IMR-90 (cell line): Measurements from ENCODE around the gene ZMYM4. TPM values are rescaled to one million over a fixed set of nuclear protein-coding genes. Genes with fewer than 3 reads are reported as not detected.

ENCODE experiments used
- ATAC-seq: fragments of 200-7000 bp; cut with Tn5 transposase; 2 replicates; pipeline ENCODE4 v1.9.1; 2020; ENCODE audit warnings: low read depth, mild to moderate bottlenecking, moderate library complexity
- BruUV-seq: library from RNA; stranded (reverse); fragments of 400-500 nt; replicated peaks from 2 replicates; lab custom pipeline; 2021; lab: Mats Ljungman, UMichigan
- CTCF ChIA-PET: fragments of 300-600 bp; formaldehyde crosslinking; extraction: SDS; loops from one replicate; lab custom pipeline; 2021; ENCODE audit warnings: antibody characterized with exemption; lab: Yijun Ruan, JAX
- POLR2A ChIA-PET: fragments of 300-600 bp; sonication (Branson Sonifier 250); formaldehyde crosslinking; loops from one replicate; lab custom pipeline; 2022; ENCODE audit warnings: antibody characterized with exemption; ENCODE audit not compliant: unreplicated experiment; lab: Charles Lee
- DNase-seq: peaks from one replicate; pipeline ENCODE4 v3.0.0; 2013
- H2AFZ ChIP-seq: replicated peaks from 2 replicates; pipeline ENCODE3; 2013; ENCODE audit warnings: low read length, mild to moderate bottlenecking; ENCODE audit not compliant: poor library complexity
- H2AK5ac ChIP-seq: 2 replicates; pipeline ENCODE4 v1.6.1; 2013; ENCODE audit warnings: low read depth, low read length, inconsistent platforms
- H2AK9ac ChIP-seq: replicated peaks from 2 replicates; pipeline ENCODE3; 2013; ENCODE audit warnings: mild to moderate bottlenecking, low read depth, low read length, moderate library complexity; ENCODE audit not compliant: poor library complexity
- H2BK120ac ChIP-seq: 2 replicates; pipeline ENCODE4 v1.6.1; 2013; ENCODE audit warnings: low read depth, low read length, inconsistent platforms
- H2BK15ac ChIP-seq: 3 replicates; pipeline ENCODE4 v1.6.1; 2013; ENCODE audit warnings: low read depth, low read length, inconsistent platforms
- H2BK20ac ChIP-seq: 2 replicates; pipeline ENCODE4 v1.6.1; 2013; ENCODE audit warnings: low read depth, mild to moderate bottlenecking, inconsistent platforms, low read length, moderate library complexity
- H2BK5ac ChIP-seq: 2 replicates; pipeline ENCODE4 v1.6.1; 2013; ENCODE audit warnings: mild to moderate bottlenecking, low read depth, low read length, inconsistent platforms; ENCODE audit not compliant: poor library complexity, severe bottlenecking
- H3K14ac ChIP-seq: replicated peaks from 2 replicates; pipeline ENCODE4 v1.6.1; 2013; ENCODE audit warnings: low read depth, low read length, inconsistent platforms
- H3K18ac ChIP-seq: 2 replicates; pipeline ENCODE4 v1.6.1; 2013; ENCODE audit warnings: low read depth, low read length, control low read depth
- H3K23ac ChIP-seq: 2 replicates; pipeline ENCODE4 v1.6.1; 2013; ENCODE audit warnings: low read depth, low read length, inconsistent platforms
- H3K27ac ChIP-seq: 2 replicates; pipeline ENCODE4 v1.5.1; 2013; ENCODE audit warnings: mild to moderate bottlenecking, control low read depth, low read length; ENCODE audit not compliant: insufficient read depth
- H3K27me3 ChIP-seq: 2 replicates; pipeline ENCODE4 v1.6.1; 2013; ENCODE audit warnings: low read length; ENCODE audit not compliant: control insufficient read depth, insufficient read depth
- H3K36me3 ChIP-seq: 2 replicates; pipeline ENCODE4 v1.6.1; 2013; ENCODE audit warnings: low read length, mixed read lengths; ENCODE audit not compliant: control insufficient read depth, insufficient read depth
- H3K4ac ChIP-seq: 2 replicates; pipeline ENCODE4 v1.6.1; 2013; ENCODE audit warnings: low read depth, low read length, inconsistent platforms
- H3K4me1 ChIP-seq: 2 replicates; pipeline ENCODE4 v1.6.1; 2013; ENCODE audit warnings: low read length, mixed read lengths; ENCODE audit not compliant: control insufficient read depth, insufficient read depth
- H3K4me2 ChIP-seq: 2 replicates; pipeline ENCODE4 v1.6.1; 2013; ENCODE audit warnings: low read depth, mild to moderate bottlenecking, control low read depth, low read length, moderate library complexity
- H3K4me3 ChIP-seq: 2 replicates; pipeline ENCODE4 v1.5.1; 2013; ENCODE audit warnings: low read depth, mild to moderate bottlenecking, control low read depth, low read length, moderate library complexity; ENCODE audit not compliant: insufficient read depth
- H3K56ac ChIP-seq: 2 replicates; pipeline ENCODE4 v1.6.1; 2013; ENCODE audit warnings: low read length, inconsistent platforms; ENCODE audit not compliant: insufficient read depth; ENCODE audit errors: extremely low read depth
- H3K79me1 ChIP-seq, 2 experiments: 2 replicates each; pipeline ENCODE4 v1.6.1; 2013; ENCODE audit warnings: low read length in 2 of 2, inconsistent platforms in 1 of 2, low read depth in 1 of 2
- H3K9ac ChIP-seq: 2 replicates; pipeline ENCODE4 v1.6.1; 2013; ENCODE audit warnings: low read depth, low read length, control low read depth
- H3K9me1 ChIP-seq: 2 replicates; pipeline ENCODE4 v1.6.1; 2013; ENCODE audit warnings: low read length, inconsistent platforms; ENCODE audit not compliant: insufficient read depth
- H3K9me3 ChIP-seq: 2 replicates; pipeline ENCODE4 v1.6.1; 2013; ENCODE audit warnings: low read length; ENCODE audit not compliant: control insufficient read depth, insufficient read depth
- H4K20me1 ChIP-seq: 2 replicates; pipeline ENCODE4 v1.6.1; 2013; ENCODE audit warnings: low read length, inconsistent platforms; ENCODE audit not compliant: insufficient read depth
- H4K5ac ChIP-seq: 2 replicates; pipeline ENCODE4 v1.6.1; 2013; ENCODE audit warnings: mild to moderate bottlenecking, low read depth, low read length, control low read depth
- H4K8ac ChIP-seq, 2 experiments: 2 replicates each; pipeline ENCODE4 v1.6.1; 2013; ENCODE audit warnings: low read depth in 2 of 2, low read length in 2 of 2, control low read depth in 1 of 2, inconsistent platforms in 1 of 2
- H4K91ac ChIP-seq: 2 replicates; pipeline ENCODE4 v1.6.1; 2013; ENCODE audit warnings: low read depth, low read length, inconsistent platforms; ENCODE audit not compliant: insufficient read depth
- BHLHE40 ChIP-seq: fragments of 150-350 bp; IDR thresholded peaks from 2 replicates; pipeline ENCODE4 v1.6.1; 2016; ENCODE audit warnings: mild to moderate bottlenecking, low read depth, low read length
- CHD1 ChIP-seq: IDR thresholded peaks from 2 replicates; pipeline ENCODE4 v1.6.1; 2012; ENCODE audit warnings: low read depth, low read length, improper control_type of control experiment
- FOS ChIP-seq: fragments of 150-350 bp; IDR thresholded peaks from 2 replicates; pipeline ENCODE4 v1.6.1; 2016; ENCODE audit warnings: low read depth, low read length
- MAFK ChIP-seq: IDR thresholded peaks from 2 replicates; pipeline ENCODE4 v1.6.1; 2012; ENCODE audit warnings: low read depth, low read length, improper control_type of control experiment
- MAZ ChIP-seq: IDR thresholded peaks from 2 replicates; pipeline ENCODE4 v1.6.1; 2012; ENCODE audit warnings: low read depth, mild to moderate bottlenecking, low read length, improper control_type of control experiment, moderate library complexity, borderline replicate concordance
- MXI1 ChIP-seq: IDR thresholded peaks from 2 replicates; pipeline ENCODE4 v1.6.1; 2012; ENCODE audit warnings: low read depth, mild to moderate bottlenecking, low read length, moderate library complexity, borderline replicate concordance
- POLR2A ChIP-seq: IDR thresholded peaks from 2 replicates; pipeline ENCODE4 v1.6.1; 2012; ENCODE audit warnings: mild to moderate bottlenecking, low read depth, low read length
- RAD21 ChIP-seq: IDR thresholded peaks from 2 replicates; pipeline ENCODE4 v1.6.1; 2012; ENCODE audit warnings: low read length, improper control_type of control experiment
- RCOR1 ChIP-seq: IDR thresholded peaks from 2 replicates; pipeline ENCODE4 v1.6.1; 2012; ENCODE audit warnings: mild to moderate bottlenecking, low read length, improper control_type of control experiment; ENCODE audit not compliant: insufficient replicate concordance
- RFX5 ChIP-seq: IDR thresholded peaks from 2 replicates; pipeline ENCODE4 v1.8.0; 2012; ENCODE audit warnings: low read depth, mild to moderate bottlenecking, low read length, moderate library complexity
- SMC3 ChIP-seq: fragments of 150-350 bp; IDR thresholded peaks from 2 replicates; pipeline ENCODE4 v1.6.1; 2016; ENCODE audit warnings: low read depth, mild to moderate bottlenecking, antibody characterized with exemption, low read length, moderate library complexity
- WGBS, 2 experiments: methylation state at CpG; one replicate each; pipeline versions ENCODE4 v1.1.5 to v1.1.7; 2013; ENCODE audit warnings: missing lambda C conversion rate in 2 of 2; ENCODE audit not compliant: insufficient read length in 1 of 2; ENCODE audit errors: extremely low coverage in 2 of 2; 5-methylcytosine and 5-hydroxymethylcytosine counted together
- dilution Hi-C: fragments of 300-500 bp; cut with HindIII; formaldehyde crosslinking; loops from one replicate; pipeline ENCODE4 v1.14.3; 2018; ENCODE audit warnings: low sequenced_read_pairs; ENCODE audit not compliant: unreplicated experiment
- in situ Hi-C: fragments of 300-500 bp; cut with MboI; formaldehyde crosslinking; loops from 3 replicates; pipeline ENCODE4 v1.14.3; 2019; ENCODE audit warnings: low sequenced_read_pairs, inconsistent platforms, mixed read lengths
- intact Hi-C: fragments of 100-400 bp; cut with micrococcal nuclease; formaldehyde crosslinking; loops from 2 replicates; pipeline ENCODE4 v1.10.0; 2022
- polyA plus RNA-seq, 3 experiments: library from polyadenylated mRNA; depleted of rRNA; stranded (reverse); fragments of >200 nt; gene quantifications; 2 replicates each; pipeline ENCODE4 v1.2.3, GENCODE V29; 2012; ENCODE audit warnings: low replicate concordance in 1 of 3
- total RNA-seq: library from RNA; depleted of rRNA; stranded (reverse); fragments of >200 nt; gene quantifications from 2 replicates; pipeline ENCODE4 v1.2.3, GENCODE V29; 2012
- TF ChIP-seq, protein P1 (sequence below): fragments of 150-350 bp; IDR thresholded peaks from 2 replicates; pipeline ENCODE4 v1.6.1; 2017; ENCODE audit warnings: mild to moderate bottlenecking, antibody characterized with exemption, low read length, low read depth
- TF ChIP-seq, protein P2 (sequence below): fragments of 150-350 bp; IDR thresholded peaks from 2 replicates; pipeline ENCODE4 v1.6.1; 2016; ENCODE audit warnings: low read depth, mild to moderate bottlenecking, low read length, moderate library complexity, borderline replicate concordance

The ZMYM4 gene
- total and polyA plus RNA-seq, 2 of the 4 experiments (the other 2 are of a cell fraction): 14.7 to 53.8 TPM

GRCh38 chr1:35437200-35437599, 168.7 kb downstream of the ZMYM4 start:
- POLR2A ChIA-PET: no interaction called here
- no peak overlapping the region for H3K14ac ChIP-seq
- no peak overlapping the region for H4K91ac ChIP-seq
- H4K8ac ChIP-seq: no peak overlapping the region
- no peak overlapping the region for H2BK120ac ChIP-seq
- intact Hi-C loops: no loop called here
- dilution Hi-C loops: no loop called here
- H2AFZ ChIP-seq: no peak overlapping the region
- H2AK9ac ChIP-seq: no peak overlapping the region
- no peak overlapping the region for H3K4me3 ChIP-seq
- 98% methylated on average over 8 of the region's 9 CpGs; no CpG with 5 or more reads in 1 of the 2 experiments for WGBS, 2 experiments
- H3K56ac ChIP-seq: no peak overlapping the region
- H3K36me3 ChIP-seq: peaks cover 72% of the 10 kb centered on the region
- H2BK20ac ChIP-seq: no peak overlapping the region
- H3K79me1 ChIP-seq: no peaks in the 10 kb centered on the region; a peak in 1 of 4 replicates
- TF ChIP-seq BHLHE40 (no peak), MXI1 (no peak), MAFK (no peak), RFX5 (no peak), RCOR1 (no peak), MAZ (no peak), RAD21 (no peak), SMC3 (no peak), POLR2A (no peak), CHD1 (no peak), FOS (no peak)
- TF ChIP-seq, protein P1, sequence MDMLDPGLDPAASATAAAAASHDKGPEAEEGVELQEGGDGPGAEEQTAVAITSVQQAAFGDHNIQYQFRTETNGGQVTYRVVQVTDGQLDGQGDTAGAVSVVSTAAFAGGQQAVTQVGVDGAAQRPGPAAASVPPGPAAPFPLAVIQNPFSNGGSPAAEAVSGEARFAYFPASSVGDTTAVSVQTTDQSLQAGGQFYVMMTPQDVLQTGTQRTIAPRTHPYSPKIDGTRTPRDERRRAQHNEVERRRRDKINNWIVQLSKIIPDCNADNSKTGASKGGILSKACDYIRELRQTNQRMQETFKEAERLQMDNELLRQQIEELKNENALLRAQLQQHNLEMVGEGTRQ: no peak
- TF ChIP-seq, protein P2, sequence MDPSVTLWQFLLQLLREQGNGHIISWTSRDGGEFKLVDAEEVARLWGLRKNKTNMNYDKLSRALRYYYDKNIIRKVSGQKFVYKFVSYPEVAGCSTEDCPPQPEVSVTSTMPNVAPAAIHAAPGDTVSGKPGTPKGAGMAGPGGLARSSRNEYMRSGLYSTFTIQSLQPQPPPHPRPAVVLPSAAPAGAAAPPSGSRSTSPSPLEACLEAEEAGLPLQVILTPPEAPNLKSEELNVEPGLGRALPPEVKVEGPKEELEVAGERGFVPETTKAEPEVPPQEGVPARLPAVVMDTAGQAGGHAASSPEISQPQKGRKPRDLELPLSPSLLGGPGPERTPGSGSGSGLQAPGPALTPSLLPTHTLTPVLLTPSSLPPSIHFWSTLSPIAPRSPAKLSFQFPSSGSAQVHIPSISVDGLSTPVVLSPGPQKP: no peak
- H4K20me1 ChIP-seq: no peaks in the 10 kb centered on the region
- no peak overlapping the region for H2BK5ac ChIP-seq
- DNase-seq (no peak), ATAC-seq (no peak)
- H3K9ac ChIP-seq: no peak overlapping the region
- no peaks in the 10 kb centered on the region for H3K27me3 ChIP-seq
- H3K27ac ChIP-seq: no peak overlapping the region
- H3K23ac ChIP-seq: no peak overlapping the region
- H3K4ac ChIP-seq: no peak overlapping the region
- H4K5ac ChIP-seq: no peak overlapping the region
- no TSS peak for BruUV-seq
- no peak overlapping the region for H3K18ac ChIP-seq
- CTCF ChIA-PET: no interaction called here
- no peak overlapping the region for H2AK5ac ChIP-seq
- H3K9me3 ChIP-seq: no peaks in the 10 kb centered on the region
- H2BK15ac ChIP-seq: no peak overlapping the region
- H3K4me1 ChIP-seq: no peaks in the 10 kb centered on the region
- H3K4me2 ChIP-seq: no peak overlapping the region
- in situ Hi-C loops: no loop called here
- no peaks in the 10 kb centered on the region; the same call in 1 of the 2 replicates for H3K9me1 ChIP-seq
